OCI-LY3 (cell line): Measurements from ENCODE around the gene IER3.

Source experiments
- EZH2phosphoT487 ChIP-seq: fragments of 200-600 bp; shearing (Covaris generic); IDR thresholded peaks from 2 replicates; pipeline ENCODE4 v1.6.1; 2018; ENCODE audit warnings: antibody characterized with exemption, mixed run types, low read depth
- TF ChIP-seq, protein P1 (sequence below): fragments of 200-600, 300-600 bp; sonication (generic); IDR thresholded peaks from 2 replicates; pipeline ENCODE4 v1.5.1; 2014; ENCODE audit warnings: antibody characterized with exemption, low read length, low read depth

GRCh38 chr6:30741789-30742315 lies 2.5 kb downstream of the IER3 start:
- TF ChIP-seq, protein P1, sequence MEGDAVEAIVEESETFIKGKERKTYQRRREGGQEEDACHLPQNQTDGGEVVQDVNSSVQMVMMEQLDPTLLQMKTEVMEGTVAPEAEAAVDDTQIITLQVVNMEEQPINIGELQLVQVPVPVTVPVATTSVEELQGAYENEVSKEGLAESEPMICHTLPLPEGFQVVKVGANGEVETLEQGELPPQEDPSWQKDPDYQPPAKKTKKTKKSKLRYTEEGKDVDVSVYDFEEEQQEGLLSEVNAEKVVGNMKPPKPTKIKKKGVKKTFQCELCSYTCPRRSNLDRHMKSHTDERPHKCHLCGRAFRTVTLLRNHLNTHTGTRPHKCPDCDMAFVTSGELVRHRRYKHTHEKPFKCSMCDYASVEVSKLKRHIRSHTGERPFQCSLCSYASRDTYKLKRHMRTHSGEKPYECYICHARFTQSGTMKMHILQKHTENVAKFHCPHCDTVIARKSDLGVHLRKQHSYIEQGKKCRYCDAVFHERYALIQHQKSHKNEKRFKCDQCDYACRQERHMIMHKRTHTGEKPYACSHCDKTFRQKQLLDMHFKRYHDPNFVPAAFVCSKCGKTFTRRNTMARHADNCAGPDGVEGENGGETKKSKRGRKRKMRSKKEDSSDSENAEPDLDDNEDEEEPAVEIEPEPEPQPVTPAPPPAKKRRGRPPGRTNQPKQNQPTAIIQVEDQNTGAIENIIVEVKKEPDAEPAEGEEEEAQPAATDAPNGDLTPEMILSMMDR, result no peak
- TF ChIP-seq EZH2phosphoT487, result no peak
